ENCODE results near the gene FILIP1. TPM values are rescaled to one million over a fixed set of nuclear protein-coding genes. Genes with fewer than 3 reads are reported as not detected.

FILIP1 gene
- polyA plus RNA-seq, 2 of the 4 experiments (the other 2 are of a cell fraction) = 2.3 to 15.6 TPM

- POLR2A ChIA-PET = no interaction called here
- Histone ChIP-seq H3K9me3 (no peaks in the 10 kb centered on the region), H3K4me1 (peaks cover 71% of the 10 kb centered on the region), H3K4me2 (peak overlapping the region; percentile 85), H3K27ac (peak overlapping the region; percentile 66 to 72; a peak in 5 of 6 replicates), H3K4me3 (no peak overlapping the region)
- WGBS (ENCODE audit: missing lambda C conversion rate) = 59% methylated on average over 2 of the region's 2 CpGs
- TF ChIP-seq ZC3H11A (IDR thresholded peaks at IDR 0.05) (no peak), HMGXB4 (CRISPR knock-in tag; IDR thresholded peaks at IDR 0.05; ENCODE audit: borderline replicate concordance) (no peak), EHMT2 (IDR thresholded peaks at IDR 0.05; ENCODE audit: low read depth) (no peak), ZFP36 (IDR thresholded peaks at IDR 0.05; ENCODE audit: borderline replicate concordance, partially characterized antibody) (no peak), FOSL2 (IDR thresholded peaks at IDR 0.05) (no peak), FOSL2 (CRISPR knock-in tag; IDR thresholded peaks at IDR 0.05) (no peak), JUNB (IDR thresholded peaks at IDR 0.05) (no peak), NR3C1 (IDR thresholded peaks at IDR 0.05) (no peak), REST (IDR thresholded peaks at IDR 0.05) (no peak)
- no peak for ATAC-seq
- no peak for DNase-seq (ENCODE audit: low read depth in 1 of 2, low spot score in 1 of 2)
- CTCF ChIA-PET = interaction anchor here (0.6 to 1.5 kb wide), 3 partner anchors 12 to 420 kb away, joined by 4 read pairs; no protein-coding TSS in a partner anchor
- no peak for FAIRE-seq
Observed at GRCh38 chr6:75279418-75279817, 214.2 kb downstream of the FILIP1 start.

DNA sequence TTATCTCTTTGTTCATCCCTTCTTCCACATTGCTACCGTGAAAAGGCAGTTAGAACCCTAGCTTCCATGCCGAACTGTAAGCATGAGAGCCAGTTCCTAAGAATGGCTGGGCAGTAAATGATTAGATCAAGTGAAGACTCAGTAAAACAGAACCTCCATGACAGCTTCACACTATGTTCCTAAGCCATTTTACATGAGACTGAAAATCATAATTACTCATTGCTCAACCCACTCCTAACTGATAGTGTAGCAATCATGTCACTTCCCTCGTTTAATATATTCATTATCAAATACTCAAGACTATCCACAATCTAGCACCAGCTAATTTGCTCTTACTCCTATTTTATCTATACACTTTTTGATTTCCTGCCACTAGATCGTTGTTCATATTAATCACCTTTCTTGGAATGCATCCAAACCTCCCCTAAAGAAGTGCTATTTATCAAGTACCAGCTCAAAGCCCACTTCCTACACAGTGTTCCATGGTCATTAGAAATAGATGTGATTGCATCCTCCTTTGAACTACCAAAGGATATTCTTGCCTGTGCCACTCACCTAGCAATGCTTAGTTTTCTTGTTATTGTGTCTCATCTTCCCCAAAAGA, 215.0 kb downstream of the FILIP1 start:
- H3K27ac ChIP-seq = peak overlapping the region; percentile 30 to 72; a peak in 5 of 6 replicates
- H3K4me1 ChIP-seq = peaks cover 79% of the 10 kb centered on the region
- DNase-seq (ENCODE audit: low read depth in 1 of 2, low spot score in 1 of 2) (no peak), ATAC-seq (no peak), FAIRE-seq (no peak)
- no peaks in the 10 kb centered on the region for H3K9me3 ChIP-seq
- 0 out of 3 replicates have a peak overlapping the region, but pooled peaks have one; percentile 17 for H3K4me3 ChIP-seq
- ChIA-PET POLR2A (no interaction called here), CTCF (interaction anchor here (1.3 to 1.5 kb wide), 2 partner anchors 12 to 249 kb away, joined by 4 read pairs; no protein-coding TSS in a partner anchor)
- WGBS (ENCODE audit: missing lambda C conversion rate) = 20% methylated on average over 4 of the region's 4 CpGs
- H3K4me2 ChIP-seq = peak overlapping the region; percentile 85
- TF ChIP-seq CEBPB (IDR thresholded peaks at IDR 0.05) (no peak), HOXB13 (CRISPR knock-in tag; IDR thresholded peaks at IDR 0.05; ENCODE audit: low read depth) (no peak), FOXS1 (CRISPR knock-in tag; IDR thresholded peaks at IDR 0.05) (no peak)

DNA sequence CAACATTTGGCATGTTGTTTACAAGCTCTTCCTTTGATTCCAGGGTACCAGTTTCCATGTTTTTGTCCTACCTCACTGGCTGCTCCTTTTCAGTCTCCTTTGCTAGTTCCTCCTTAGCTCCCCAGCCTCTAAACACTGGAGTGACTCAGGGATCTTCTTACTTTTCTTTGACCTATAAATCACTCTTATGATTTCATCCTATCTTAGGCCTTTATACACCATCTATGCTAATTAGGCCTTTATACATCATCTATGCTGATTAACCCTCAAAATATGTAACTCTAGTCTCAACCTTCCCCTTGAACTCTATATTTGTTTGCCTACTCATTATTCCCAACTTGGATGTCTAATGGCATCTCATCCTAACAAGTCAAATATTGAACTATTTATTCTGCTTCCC, 218.5 kb downstream of the FILIP1 start:
- CTCF ChIA-PET = interaction anchor here (0.7 to 1.9 kb wide), 5 partner anchors 8 to 271 kb away, joined by 3 to 5 read pairs (median 4); no protein-coding TSS in a partner anchor
- peak in 1 of 2 experiments; percentile 72 for DNase-seq (ENCODE audit: low read depth in 1 of 2, low spot score in 1 of 2)
- POLR2A ChIA-PET = interaction anchor here (1.3 to 1.9 kb wide), 2 partner anchors 9 to 31 kb away, joined by 3 to 21 read pairs; partner anchors contain the start of gene TMEM30A
- peak; percentile 90 to 91 for ATAC-seq
- no peak for FAIRE-seq
- Histone ChIP-seq H3K4me2 (peak overlapping the region; percentile 59), H3K4me1 (peaks cover 74% of the 10 kb centered on the region), H3K27ac (peak overlapping the region; percentile 52 to 73; a peak in 4 of 6 replicates), H3K9me3 (no peaks in the 10 kb centered on the region), H3K4me3 (no peak overlapping the region)
- TF ChIP-seq NPAS2 (CRISPR knock-in tag; IDR thresholded peaks at IDR 0.05; ENCODE audit: borderline replicate concordance) = no peak
- TF ChIP-seq ZSCAN20 (CRISPR knock-in tag; IDR thresholded peaks at IDR 0.05) = no peak
- TF ChIP-seq BHLHE40 (IDR thresholded peaks at IDR 0.05; ENCODE audit: low read depth, low read length) = no peak
- no peak for TF ChIP-seq HOXB5 (CRISPR knock-in tag; IDR thresholded peaks at IDR 0.05)
- TF ChIP-seq FOSL2 (IDR thresholded peaks at IDR 0.05) = 0 out of 2 replicates have a peak, but pooled peaks have one; percentile 16
- TF ChIP-seq FOSL2 (CRISPR knock-in tag; IDR thresholded peaks at IDR 0.05) = peak; percentile 54
- TF ChIP-seq, protein P1, sequence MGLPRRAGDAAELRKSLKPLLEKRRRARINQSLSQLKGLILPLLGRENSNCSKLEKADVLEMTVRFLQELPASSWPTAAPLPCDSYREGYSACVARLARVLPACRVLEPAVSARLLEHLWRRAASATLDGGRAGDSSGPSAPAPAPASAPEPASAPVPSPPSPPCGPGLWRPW (IDR thresholded peaks at IDR 0.05) = no peak
- TF ChIP-seq KDM1A (IDR thresholded peaks at IDR 0.05; ENCODE audit: low read depth) = no peak
- TF ChIP-seq RAD21 (conservative IDR thresholded peaks at IDR 0.05 in 1 of 2, IDR thresholded peaks at IDR 0.05 in 1 of 2) = no peak
- no peak for TF ChIP-seq MYC (IDR thresholded peaks at IDR 0.05; ENCODE audit: borderline replicate concordance, low read length)
- TF ChIP-seq MAX (IDR thresholded peaks at IDR 0.05) = no peak
- no peak for TF ChIP-seq NR3C1 (IDR thresholded peaks at IDR 0.05)
- TF ChIP-seq CHD4 (IDR thresholded peaks at IDR 0.05; ENCODE audit: borderline replicate concordance) = no peak
- no peak for TF ChIP-seq EP300 (IDR thresholded peaks at IDR 0.05)
- no peak for TF ChIP-seq ELK1 (IDR thresholded peaks at IDR 0.05; ENCODE audit: low read depth, low read length)
- TF ChIP-seq CBX2 (IDR thresholded peaks at IDR 0.05; ENCODE audit: borderline replicate concordance, low read depth) = no peak
- no peak for TF ChIP-seq HDAC2 (IDR thresholded peaks at IDR 0.05)
- TF ChIP-seq CBX8 (IDR thresholded peaks at IDR 0.05) = no peak
- TF ChIP-seq HOXA7 (CRISPR knock-in tag; IDR thresholded peaks at IDR 0.05) = no peak

Data from A549 (cell line).